ENCODE data around the gene SLC8B1.

DNA sequence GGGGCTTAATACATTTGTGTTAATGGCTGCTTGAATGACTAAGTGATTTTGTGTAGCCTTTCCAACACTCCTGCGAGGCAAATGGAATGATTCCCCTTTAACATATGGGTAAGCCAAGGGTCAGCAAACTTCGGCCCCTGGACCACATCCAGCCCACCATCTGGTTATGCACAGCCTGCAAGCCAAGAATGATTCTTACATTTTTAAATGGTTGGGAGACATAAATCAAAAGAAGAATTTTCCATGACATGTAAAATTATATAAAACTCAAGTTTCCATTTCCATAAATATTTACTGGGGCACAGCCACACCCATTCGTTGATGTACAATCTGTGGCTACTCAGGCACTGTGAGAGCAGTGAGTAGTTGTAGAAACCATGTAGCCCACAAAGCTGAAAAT is 9.0 kb downstream of the SLC8B1 start:
- TF ChIP-seq POLR2A (IDR thresholded peaks at IDR 0.05), result no peak
- TF ChIP-seq, protein P1, sequence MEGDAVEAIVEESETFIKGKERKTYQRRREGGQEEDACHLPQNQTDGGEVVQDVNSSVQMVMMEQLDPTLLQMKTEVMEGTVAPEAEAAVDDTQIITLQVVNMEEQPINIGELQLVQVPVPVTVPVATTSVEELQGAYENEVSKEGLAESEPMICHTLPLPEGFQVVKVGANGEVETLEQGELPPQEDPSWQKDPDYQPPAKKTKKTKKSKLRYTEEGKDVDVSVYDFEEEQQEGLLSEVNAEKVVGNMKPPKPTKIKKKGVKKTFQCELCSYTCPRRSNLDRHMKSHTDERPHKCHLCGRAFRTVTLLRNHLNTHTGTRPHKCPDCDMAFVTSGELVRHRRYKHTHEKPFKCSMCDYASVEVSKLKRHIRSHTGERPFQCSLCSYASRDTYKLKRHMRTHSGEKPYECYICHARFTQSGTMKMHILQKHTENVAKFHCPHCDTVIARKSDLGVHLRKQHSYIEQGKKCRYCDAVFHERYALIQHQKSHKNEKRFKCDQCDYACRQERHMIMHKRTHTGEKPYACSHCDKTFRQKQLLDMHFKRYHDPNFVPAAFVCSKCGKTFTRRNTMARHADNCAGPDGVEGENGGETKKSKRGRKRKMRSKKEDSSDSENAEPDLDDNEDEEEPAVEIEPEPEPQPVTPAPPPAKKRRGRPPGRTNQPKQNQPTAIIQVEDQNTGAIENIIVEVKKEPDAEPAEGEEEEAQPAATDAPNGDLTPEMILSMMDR (IDR thresholded peaks at IDR 0.05), result no peak

All from right lobe of liver (tissue), 4 donors.